Skin of body (tissue), 2 donors: Measurements from ENCODE around the gene THNSL1. TPM values are rescaled to one million over a fixed set of nuclear protein-coding genes. Genes with fewer than 3 reads are reported as not detected.

Experiments
- DNase-seq: peaks from one replicate; lab custom pipeline; 2025; lab: John Stamatoyannopoulos, UW
- total RNA-seq: library from RNA; depleted of rRNA; stranded (reverse); fragments of >200 nt; gene quantifications from one replicate; pipeline ENCODE4 v1.2.3, GENCODE V29; 2014

THNSL1 gene
- total RNA-seq, 1 donor from 2014 or later = 5.6 TPM

DNA sequence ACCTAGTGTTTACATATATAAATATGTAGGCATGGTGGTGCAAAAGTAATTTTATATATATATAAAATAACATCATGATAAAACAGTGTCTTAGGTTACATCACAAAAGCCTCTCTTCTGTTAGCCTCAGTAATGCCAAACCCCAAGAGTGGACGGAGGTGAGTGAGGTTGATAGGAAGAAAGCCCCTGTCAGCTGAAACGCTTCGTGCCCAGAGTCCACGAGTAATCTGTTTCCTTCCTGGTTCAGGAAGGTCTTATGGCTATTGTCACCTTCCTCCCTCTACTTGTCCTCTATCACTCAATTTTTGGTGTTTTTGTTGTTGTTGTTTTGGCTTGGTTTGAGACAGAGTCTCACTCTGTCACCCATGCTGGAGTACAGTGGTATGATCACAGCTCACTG is 41.5 kb downstream of the THNSL1 start:
- no peak for DNase-seq

DNA sequence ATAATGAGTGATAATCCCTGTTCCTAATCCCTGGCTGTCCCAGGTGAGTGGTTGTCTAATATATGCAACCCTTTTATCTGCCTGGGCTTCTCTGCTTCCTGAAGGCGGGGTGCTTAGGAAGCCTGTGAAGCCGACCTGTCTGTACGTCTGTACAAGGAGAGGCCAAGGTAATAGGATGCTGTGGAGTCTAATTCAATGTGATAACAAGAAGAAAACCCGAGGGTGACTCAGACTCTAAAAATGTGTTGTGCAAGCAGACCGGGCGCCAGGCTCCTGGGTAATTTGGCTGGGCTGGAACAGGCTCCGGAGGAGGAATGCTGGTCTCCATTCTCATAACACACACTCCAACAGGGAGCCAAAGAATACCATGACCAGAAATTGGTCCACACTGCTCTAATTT is 43.6 kb downstream of the THNSL1 start:
- DNase-seq = no peak

DNA sequence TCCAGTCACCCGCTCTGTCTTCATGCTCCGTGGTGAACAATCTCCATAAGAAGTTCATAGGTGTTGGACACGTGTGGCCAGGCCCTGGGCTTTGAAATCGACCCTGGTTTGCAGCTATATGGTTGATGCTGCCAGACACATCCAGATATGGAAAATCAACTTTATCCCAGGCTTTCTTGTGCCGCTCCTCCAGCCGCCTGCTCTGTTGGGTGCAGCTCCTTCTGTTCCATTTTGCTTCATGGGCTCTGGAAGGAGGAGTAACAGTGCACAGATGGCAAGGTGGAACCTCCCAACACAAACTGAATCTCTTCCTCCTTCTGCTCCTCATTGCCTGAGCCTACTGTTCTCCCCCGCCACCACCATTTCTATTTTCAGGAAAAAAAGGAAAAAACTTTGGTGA is 44.7 kb downstream of the THNSL1 start:
- DNase-seq = no peak

DNA sequence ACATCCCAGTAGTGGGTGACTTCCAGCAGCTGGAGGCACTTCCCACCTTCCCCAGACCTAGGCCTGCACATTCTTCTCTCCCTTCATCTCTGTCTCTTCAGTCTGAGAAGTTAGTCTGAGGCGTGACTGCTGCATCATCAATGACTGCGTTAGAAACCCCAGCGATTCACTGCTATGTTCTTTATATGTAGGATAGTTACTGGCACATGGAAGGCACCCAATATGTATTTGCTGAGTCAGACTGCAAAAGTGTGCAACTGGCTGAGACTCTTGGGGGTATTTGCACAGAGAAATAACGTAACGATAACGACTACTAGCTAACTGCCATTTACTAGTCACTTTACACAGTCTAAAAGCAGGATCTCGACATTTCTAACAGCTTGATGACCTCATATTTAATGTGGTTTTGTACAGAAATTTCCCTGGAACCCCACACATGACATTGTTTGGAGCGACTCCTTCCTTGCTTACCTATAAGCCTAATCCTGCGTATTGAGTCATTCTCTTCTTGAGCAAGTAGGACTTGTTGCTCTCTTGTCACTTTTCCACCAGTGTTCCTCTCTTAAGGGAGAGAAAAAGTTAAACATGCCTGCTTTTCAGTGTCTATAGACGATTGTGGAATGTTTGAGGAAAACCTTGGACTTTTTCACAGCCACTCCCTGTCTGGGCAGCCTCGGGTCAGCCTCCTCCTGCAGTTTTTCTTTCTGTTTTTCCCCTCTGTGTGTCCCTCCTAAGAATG is 45.5 kb downstream of the THNSL1 start:
- DNase-seq = no peak

DNA sequence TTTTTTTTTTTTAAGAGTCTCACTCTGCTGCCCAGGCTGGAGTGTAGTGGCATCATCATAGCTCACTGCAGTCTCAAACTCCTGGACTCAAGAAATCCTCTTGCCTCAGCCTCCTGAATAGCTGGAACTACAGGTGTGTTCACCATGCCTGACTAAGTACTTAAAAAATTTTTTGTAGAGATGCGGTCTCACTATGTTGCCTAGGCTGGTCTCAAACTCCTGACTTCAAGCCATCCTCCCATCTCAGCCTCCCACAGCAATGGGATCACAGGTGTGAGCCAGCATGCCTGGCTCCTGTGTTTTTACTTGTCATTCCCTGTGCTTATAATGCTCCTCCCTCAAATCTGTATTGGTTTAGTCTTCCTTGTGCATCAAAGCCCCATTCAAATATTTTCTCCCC is 46.7 kb downstream of the THNSL1 start:
- no peak for DNase-seq

DNA sequence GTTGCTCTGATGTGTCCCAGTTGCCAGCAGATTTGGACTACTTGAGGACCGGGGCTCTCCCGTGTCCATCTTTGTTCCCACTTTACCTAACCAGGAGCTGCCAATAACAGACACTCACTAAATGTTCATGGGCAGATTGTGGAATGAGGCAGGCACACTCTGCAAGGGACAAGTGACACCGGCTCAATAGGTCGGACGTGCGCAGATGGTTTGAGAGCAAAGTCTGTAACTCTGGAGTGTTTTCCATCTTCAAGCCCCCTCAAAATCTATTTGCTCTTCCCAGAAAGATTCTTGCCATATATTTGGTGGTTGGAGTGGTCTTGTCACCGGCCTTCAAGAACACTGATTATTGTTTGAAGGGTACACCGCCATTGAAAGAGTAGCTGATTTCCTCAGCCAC is 47.2 kb downstream of the THNSL1 start:
- DNase-seq = no peak

DNA sequence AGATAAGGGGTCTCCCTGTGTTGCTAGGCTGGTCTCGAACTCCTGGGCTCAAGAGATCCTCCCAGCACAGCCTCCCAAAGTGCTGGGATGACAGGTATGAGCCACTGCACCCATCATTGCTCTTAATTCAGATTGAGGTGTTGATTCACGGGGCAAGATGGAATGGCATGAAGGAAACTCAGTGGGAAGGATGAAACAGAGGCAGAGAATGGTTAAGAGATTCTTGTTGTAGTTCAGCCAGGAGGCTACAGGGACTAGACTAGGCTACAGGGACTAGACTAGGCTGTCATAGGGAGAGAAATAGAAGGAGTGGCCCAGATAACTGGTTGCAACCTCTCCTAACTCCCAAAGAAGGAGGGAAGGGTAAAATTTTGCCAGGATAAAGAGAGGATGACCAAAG is 48.0 kb downstream of the THNSL1 start:
- no peak for DNase-seq

DNA sequence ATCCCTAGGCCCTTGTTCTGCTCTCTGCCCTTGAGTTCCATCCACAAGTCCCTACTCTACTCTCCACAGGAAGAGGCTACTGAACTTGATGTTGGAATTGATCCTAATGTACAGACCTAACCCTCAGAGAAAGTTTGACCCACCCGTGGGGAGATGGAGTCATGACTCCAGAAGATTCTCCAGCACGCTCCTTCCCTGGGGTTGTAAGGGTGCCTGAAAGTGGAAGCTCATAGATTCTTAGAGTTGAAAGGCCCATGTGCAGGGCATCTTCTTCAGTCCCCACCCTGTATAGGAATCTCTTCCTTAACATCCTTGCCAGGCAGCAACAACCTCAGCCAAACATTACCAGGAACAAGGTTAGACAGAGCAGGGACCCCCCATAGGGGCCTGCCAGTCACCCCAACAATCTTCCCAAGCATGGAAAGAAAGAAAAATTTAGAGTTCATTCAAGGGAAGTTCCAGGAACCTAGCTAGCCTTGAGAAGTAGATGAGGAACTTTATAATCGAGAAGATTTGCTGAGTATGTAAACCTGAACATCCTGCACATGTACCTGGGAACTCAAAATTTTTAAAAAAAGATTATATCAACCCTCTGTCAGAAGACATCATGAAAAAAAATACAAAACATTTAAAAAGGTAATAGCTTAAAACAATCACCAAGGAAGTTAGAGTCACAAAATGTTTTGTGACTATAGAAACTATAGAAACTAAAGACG is 49.5 kb downstream of the THNSL1 start:
- no peak for DNase-seq

DNA sequence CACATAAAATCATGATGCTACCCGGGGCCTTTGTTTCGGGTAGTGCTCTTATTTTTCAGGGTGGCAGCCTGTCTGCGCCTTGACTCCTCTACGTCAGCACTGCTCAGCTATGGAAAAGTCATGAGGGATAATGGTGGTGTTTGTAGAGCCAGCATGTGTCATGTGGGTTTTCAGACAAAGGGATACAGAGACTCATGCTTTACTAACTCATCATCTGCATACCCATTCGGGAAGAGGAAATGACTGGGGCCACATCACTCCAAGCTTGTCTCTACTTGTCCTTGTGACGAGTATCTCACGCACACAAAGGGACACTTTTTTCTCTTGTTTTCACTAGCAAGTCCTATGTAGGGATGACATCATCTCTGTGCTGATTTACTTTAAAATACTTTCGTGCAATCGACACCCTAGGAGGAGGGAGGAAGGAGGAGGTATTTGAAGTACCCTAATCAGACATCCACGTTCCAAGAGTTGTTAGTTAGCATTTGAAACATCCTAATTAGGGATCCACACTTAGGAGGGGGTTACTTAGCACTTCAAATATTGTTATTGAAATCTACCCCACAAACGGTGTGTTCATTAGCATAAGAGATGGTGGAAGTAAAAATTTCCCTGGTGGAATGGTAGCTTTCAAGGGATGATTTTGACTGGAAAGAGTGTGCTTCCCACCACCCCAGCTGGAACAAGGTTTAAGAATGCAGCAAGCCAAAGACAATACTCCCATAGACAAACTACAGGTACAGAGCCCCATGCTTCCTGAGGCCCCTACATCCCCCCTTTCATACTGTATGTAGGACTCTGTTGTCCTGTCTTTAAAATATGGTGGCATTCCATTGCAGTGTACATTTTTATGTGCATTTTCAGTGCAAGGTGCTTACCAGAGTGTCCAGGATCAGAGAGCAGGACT is 52.0 kb downstream of the THNSL1 start:
- no peak for DNase-seq

DNA sequence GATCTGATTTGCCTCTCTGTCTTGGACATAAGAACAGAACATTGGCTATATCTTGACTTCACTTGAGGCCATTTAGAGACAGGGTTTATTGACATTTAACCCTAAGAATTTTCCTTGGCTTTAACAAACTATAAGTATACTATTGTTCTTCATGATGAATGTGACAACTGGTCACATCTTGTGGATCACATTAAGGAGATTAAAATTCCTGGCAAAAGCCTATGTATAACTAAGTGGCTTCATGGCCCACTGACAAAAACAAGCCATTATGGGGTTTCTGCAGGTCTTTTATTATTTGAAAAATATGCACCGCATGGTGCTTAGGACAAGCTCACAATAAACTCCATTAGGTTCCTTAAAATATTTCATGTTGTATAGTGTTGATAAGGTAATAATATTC is 54.8 kb downstream of the THNSL1 start:
- DNase-seq = no peak

DNA sequence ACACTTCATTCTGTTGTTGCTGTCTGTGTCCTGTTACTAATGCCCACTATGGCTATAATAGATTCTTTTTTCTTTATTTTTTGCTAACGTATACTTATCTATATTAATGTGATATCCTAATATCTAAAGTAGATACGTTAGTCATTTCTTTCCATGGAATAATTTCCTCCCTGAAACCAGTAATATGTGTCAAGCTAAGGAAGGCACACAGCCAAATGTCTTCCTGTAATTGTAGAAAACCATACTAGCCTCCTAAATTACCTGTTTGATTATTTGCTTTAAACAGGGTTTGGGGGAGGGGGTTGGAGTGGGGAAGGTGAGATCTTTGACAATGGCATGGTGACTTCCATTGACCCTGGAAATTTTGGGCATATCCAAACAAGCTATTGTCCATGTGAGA is 56.4 kb downstream of the THNSL1 start:
- DNase-seq = no peak

DNA sequence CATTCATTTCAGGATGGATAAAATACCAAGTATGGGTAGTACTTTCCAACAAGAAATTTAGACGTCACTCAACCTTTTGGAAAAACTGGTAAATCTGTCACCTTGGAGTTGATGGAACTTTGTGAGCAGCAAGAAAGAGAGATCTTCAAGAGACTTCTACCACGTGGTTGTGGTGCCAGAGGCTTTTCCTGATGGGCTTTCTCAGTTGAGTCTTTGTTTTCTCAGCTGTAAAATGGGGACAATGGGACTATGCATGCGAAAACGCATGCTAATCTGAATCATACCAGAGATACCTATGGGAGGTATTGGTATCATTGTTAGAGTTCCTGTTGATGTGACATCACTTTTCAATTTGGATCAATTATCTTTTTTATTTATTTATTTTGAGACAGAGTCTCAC is 59.4 kb downstream of the THNSL1 start:
- no peak for DNase-seq

Other genes with a start within 250 kb of the THNSL1 start
- gene PRTFDC1, start 64.0 kb upstream of the THNSL1 start, total RNA-seq = 11.7 TPM
- gene ENKUR, start 454 bp upstream of the THNSL1 start, total RNA-seq = 0.39 TPM
- gene GPR158, start 158.4 kb downstream of the THNSL1 start, total RNA-seq = 0.10 TPM